ENCODE measurements around the gene RDH14.

RDH14 gene

DNA sequence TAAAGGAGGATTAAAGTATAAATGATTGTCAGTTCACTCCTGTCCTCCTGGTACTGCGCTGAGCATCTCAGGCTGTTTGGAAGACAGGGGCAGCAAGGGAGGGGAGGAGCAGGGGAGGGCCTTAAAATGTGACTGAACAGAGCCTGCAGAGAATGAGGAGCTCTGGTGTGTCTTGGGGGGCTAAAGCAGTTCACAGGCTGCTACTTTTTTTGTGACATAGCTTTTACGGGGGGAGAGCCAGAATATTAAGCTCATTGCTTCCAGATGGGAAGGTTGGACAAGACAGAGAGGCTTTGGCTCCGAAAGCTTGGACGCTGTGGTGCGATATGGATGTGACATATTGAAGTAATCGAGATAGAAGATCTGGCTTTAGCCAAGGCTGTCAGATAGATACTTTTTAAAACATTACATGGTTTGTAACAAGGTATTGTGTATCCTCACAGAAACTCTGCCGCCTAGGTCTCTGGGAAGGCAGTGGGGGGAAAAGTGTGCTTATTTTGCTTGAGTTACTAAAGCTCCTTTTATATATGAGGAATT is 40.5 kb downstream of the RDH14 start:
- no peak for DNase-seq

DNA sequence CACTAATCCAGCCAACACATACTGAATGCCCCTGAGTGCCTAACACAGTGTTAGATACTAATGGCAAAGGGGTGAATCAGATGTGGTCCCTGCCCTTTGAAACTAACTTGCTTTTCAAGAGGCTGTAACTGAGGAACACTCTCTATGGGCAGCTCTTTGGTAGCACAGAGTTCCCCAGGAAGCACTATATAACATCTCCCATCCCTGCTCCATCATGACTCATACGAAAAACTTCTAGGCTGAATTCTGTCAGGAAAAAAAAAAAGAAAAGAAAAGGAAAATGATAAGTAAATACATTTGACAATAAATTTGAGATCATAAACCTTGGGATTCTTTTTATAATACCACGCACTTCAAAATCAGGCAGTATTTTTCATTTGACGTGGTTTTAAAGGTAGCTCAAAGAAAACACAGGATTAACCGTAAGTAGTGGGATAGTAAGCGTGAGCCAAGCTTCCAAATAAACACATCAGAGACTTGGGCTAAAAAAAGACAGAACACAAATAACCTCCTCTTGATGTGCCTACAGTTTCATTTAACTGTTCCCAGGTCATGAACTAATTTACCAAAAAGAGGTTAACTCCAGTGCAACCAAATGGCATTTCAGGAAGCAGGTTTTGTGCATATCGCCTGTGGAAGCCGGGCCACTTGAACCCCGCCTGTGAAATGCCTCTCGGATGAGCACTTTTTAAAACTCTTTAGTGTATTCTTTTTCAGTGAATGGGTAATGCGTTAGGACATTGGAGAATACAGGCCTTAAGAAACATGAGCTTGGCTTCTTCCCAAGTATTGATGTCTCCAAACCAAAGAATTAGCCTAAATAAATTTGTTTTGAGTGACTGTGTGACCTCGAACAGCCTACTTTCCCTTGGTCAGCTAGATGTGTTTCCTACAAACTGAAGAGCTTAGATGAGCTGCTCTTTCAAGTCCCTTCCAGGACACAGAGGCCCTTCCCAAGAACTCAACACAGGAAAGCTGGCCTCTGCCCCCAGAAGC is 42.0 kb downstream of the RDH14 start:
- DNase-seq = no peak

DNA sequence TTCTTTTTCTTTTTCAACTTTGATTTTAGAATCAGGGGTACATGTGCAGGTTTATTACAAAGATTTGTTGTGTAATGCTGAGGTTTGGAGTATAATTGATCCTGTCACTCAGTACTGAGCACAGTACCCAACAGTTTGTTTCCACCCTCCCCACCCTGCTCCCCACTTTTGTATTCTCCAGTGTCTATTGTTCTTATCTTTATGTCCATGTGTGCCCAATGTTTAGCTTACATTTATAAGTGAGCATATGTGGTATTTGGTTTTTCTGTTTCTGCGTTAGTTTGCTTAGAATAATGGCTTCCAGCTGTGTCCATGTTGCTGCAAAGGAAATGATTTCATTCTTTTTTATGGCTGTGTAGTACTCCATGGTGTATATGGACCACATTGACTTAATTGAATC is 43.1 kb downstream of the RDH14 start:
- DNase-seq = no peak

- DNase-seq = no peak
These were observed 44.3 kb downstream of the RDH14 start for GRCh38 chr2:18516112-18516511.

- DNase-seq = no peak
These were observed 45.7 kb downstream of the RDH14 start for GRCh38 chr2:18514526-18515461.

- no peak for DNase-seq
These were observed 49.7 kb downstream of the RDH14 start for GRCh38 chr2:18510775-18511174.

DNA sequence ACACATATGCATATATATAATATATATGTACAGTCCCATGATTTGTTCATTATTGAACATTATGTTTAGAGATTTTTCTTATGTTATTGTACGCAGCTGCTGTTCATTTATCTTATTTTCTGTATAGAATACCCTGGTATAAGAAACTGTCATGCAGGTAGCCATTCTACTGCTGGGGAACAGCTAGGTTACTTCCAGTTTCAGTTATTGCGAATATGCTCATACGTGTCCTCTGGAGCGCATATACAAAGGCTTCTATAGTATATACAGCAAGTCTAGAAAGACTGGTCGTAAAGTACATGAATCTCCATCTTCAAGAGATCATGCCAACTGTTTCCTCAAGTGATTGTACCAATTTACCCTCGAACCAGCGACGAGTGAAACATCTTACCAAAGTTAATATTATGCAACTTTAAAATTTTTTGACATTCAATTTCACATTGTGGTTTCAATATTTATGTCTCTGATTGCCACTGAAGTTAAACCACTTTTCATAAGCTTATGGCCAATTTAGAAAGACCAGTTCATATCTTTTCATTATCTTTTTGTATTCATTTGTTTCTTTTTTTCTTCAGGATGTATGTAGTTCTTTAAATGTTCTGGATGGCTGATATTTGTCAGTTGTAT is 53.5 kb downstream of the RDH14 start:
- DNase-seq = no peak

- DNase-seq = no peak
These were observed 54.6 kb downstream of the RDH14 start for GRCh38 chr2:18505703-18506341.

Data from effector CD8-positive, alpha-beta T cell (primary cell).